GM19025 (cell line): ENCODE results near the gene GSTM4.
"Not testable (repeated sequence)": the region's sequence is repeated elsewhere in the genome, so short reads cannot be mapped to it uniquely, and the experiment has no call there.

Experiments used
- ATAC-seq: cut with Tn5 transposase; IDR thresholded peaks from one replicate; pipeline ENCODE4 v1.9.1; 2021; ENCODE audit warnings: mild to moderate bottlenecking, low read depth, moderate library complexity; ENCODE audit not compliant: unreplicated experiment

Gene GSTM4

DNA sequence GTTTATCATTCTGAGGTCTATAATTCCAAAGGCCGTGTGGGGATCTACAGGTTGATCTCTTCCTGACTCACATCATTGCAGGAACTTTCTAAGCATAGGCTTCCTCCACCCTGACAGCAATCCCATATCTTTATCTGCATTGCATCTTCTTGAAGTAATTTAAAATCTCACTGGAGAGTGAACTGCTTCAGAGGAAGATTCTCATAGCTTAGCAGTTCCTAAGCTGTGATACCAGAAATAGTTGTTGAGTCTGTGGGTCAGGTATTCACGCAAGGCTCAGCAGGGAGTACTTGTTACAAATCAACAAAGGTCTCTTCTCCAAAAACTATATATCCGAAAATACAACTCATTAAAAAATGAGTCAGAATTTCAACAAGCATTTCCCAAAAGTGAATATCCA lies 39.2 kb downstream of the GSTM4 start:
- ATAC-seq, result not testable (repeated sequence)

DNA sequence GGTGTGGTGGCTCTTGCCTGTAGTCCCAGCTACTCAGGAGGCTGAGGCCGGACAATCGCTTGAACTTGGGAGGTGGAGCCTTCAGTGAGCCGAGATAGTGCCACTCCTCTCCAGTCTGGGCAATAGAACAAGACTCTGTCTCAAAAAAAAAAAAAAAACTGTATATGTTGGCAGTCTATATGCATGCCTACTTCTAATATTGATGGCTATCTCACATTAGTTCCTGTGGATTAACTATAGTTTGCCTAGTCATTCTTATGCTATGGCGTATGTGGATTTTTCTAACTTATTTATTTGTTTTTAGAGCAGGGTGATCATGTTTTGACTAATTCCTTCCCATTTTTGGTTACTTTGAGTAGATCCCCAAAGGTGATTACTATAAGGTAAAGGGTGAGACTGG lies 41.2 kb downstream of the GSTM4 start:
- ATAC-seq, result no peak

DNA sequence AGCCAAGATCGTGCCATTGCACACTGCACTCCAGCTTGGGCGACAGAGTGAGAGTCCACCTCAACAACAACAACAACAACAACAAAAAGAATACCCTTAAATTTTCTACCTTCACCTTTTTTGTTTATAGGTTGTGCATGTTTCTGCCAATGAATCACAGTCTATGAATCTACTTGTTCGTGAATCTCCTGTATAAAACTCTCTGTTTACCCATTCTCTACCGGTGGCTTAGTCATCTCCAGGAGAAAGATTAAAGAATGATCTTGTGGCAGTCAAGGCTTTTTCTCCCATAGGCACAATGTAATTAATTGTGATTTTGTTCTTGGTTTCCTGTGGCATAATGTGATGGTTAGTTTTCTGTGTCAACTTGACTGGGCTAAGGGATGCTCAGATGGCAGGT lies 42.0 kb downstream of the GSTM4 start:
- ATAC-seq, result not testable (repeated sequence)

DNA sequence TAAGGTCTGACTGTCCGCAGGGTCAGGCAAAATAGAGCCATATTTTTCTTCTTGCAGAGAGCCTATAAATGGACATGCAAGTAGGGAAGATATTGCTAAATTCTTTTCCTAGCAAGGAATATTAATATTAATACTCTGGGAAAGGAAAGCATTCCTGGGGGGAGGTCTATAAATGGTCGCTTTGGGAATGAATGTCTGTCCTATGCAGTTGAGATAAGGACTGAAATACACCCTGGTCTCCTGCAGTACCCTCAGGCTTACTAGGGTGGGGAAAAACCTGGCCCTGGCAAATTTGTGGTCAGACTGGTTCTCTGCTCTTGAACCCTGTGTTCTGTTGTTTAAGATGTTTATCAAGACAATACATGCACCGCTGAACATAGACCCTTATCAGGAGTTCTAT lies 47.0 kb downstream of the GSTM4 start:
- ATAC-seq, result not testable (repeated sequence)

DNA sequence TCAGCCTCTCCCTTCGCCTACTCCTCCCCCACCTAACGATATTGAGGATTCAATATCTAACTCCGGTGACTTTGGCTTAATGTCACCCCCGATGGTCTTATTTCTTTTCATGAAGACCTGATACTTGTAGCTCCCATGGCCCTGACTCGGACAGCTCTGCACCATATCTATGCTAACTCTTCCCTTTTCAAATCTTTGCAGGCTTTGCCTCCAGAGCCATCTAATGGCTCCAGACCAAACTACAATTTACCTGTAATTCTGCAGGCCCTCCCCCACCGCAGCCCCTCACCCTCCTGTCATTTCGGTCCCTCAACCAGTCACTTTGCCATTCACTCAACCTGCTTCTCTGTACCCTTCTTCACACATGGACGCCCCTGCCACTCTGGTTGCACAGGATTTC lies 48.3 kb downstream of the GSTM4 start:
- ATAC-seq, result no peak

DNA sequence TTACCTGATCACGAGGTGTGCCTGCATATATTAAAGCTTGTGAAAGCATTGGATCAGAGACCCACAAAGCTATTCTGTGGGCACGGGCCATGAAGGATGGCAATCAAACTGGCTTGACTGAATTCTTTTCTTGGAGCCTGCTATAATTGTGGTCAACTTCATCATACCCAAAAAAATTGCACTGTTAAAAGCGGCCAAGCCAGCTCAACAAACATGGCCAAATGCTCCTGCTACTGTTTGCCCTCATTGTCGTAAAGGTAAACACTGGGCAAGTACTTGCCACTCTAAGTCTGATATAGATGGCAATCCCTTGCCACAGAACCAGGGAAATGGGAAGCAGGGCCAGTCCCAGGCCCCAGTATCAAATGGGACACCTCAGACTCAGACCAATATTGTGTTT lies 49.5 kb downstream of the GSTM4 start:
- ATAC-seq, result no peak

DNA sequence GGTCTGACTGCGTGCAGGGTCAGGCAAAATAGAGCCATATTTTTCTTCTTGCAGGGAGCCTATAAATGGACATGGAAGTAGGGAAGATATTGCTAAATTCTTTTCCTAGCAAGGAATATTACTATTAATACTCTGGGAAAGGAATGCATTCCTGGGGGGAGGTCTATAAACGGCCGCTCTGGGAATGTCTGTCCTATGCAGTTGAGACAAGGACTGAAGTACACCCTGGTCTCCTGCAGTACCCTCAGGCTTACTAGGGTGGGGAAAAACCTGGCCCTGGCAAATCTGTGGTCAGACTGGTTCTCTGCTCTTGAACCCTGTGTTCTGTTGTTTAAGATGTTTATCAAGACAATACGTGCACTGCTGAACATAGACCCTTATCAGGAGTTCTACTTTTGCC lies 53.0 kb downstream of the GSTM4 start:
- ATAC-seq, result not testable (repeated sequence)

DNA sequence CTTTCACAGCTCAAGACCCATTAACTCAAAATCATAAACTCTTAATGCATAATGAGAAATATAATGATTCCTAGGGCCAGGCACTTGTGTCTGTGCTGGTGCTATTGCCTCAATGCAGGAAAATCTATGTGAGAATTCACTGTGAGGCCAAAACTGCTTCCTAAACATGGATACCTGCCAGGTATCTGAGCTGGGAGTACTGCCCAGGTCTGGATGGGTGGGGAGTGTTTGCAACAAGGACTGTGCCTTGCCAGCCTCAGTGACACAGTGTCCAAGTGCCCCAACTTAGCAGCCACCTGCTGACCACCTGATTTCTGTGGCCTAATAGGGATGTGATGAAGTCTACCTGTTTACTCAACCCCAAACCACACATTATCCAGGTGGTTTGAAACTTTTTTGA lies 53.9 kb downstream of the GSTM4 start:
- not testable (repeated sequence) for ATAC-seq
